Mammary epithelial cell (primary cell): ENCODE results near the gene ANKS1B.

Experiments used
- EZH2 ChIP-seq: IDR thresholded peaks from 2 replicates; pipeline ENCODE4 v1.6.1; 2012; ENCODE audit warnings: low read length, inconsistent platforms, borderline replicate concordance
- TF ChIP-seq, protein P1 (sequence below), 2 donors: IDR thresholded peaks in 1 of 2; conservative IDR thresholded peaks in 1 of 2; 2 replicates each; pipeline ENCODE4 v1.5.1; 2011 to 2012; ENCODE audit warnings: inconsistent platforms in 2 of 2, low read length in 2 of 2, mild to moderate bottlenecking in 2 of 2, control low read depth in 1 of 2, low read depth in 1 of 2; ENCODE audit not compliant: insufficient read depth in 1 of 2; ENCODE audit errors: extremely low read depth in 1 of 2

- TF ChIP-seq, protein P1, sequence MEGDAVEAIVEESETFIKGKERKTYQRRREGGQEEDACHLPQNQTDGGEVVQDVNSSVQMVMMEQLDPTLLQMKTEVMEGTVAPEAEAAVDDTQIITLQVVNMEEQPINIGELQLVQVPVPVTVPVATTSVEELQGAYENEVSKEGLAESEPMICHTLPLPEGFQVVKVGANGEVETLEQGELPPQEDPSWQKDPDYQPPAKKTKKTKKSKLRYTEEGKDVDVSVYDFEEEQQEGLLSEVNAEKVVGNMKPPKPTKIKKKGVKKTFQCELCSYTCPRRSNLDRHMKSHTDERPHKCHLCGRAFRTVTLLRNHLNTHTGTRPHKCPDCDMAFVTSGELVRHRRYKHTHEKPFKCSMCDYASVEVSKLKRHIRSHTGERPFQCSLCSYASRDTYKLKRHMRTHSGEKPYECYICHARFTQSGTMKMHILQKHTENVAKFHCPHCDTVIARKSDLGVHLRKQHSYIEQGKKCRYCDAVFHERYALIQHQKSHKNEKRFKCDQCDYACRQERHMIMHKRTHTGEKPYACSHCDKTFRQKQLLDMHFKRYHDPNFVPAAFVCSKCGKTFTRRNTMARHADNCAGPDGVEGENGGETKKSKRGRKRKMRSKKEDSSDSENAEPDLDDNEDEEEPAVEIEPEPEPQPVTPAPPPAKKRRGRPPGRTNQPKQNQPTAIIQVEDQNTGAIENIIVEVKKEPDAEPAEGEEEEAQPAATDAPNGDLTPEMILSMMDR (conservative IDR thresholded peaks at IDR 0.05 in 1 of 2, IDR thresholded peaks at IDR 0.05 in 1 of 2; ENCODE audit: extremely low read depth in 1 of 2, insufficient read depth in 1 of 2, low read depth in 1 of 2, low read length in 2 of 2): no peak
- TF ChIP-seq EZH2: no peak
Observed at GRCh38 chr12:99915251-99916082, 69.3 kb downstream of the ANKS1B start.
